ENCODE measurements around the gene ECE1. TPM values are rescaled to one million over a fixed set of nuclear protein-coding genes. Genes with fewer than 3 reads are reported as not detected.

Gene ECE1
- total and polyA plus RNA-seq, 2 of the 13 experiments (the other 11 are each of a cell fraction or from before 2014, with no cell fraction given): 13.5 to 21.2 TPM

DNA sequence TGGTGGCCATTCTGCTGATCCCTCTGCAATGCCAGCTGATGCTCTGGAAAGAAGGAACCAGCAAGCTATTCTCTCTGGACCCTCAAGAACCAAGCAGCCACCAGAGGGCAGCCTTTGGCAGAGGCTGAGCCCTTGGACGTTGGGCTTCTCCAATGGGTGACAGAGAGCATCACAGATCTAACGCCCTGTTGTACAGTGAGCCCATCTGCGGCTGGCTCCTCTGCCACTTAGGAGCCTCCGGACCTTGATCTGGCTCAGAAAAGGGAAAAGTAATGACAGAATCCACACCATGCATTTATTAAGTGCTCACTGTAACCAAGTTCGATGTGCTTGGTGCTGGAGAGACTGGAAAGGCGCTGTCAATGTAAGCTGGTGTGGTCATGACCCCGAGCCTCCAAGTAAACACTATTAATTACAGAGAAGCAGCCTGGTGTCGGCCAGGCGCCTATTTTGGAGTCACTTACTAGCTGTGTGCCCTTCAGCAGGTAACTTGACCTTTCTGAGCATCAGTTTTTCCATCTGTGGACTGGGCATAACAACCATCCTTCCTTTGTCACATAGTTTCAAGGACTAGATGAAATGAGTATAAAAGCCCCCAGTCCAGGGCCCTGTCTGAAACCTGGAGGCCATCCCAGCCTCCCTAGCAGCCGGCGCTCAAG lies 34.9 kb downstream of the ECE1 start (continued):
- no peak for TF ChIP-seq RFXAP (CRISPR knock-in tag; IDR thresholded peaks at IDR 0.05; ENCODE audit: borderline replicate concordance)
- no peak for TF ChIP-seq ZNF713 (CRISPR knock-in tag; IDR thresholded peaks at IDR 0.05)
- TF ChIP-seq ZNF329 (CRISPR knock-in tag; IDR thresholded peaks at IDR 0.05; ENCODE audit: low read depth): no peak
- no peak for TF ChIP-seq ZNF557 (CRISPR knock-in tag; IDR thresholded peaks at IDR 0.05)
- TF ChIP-seq, protein P1, sequence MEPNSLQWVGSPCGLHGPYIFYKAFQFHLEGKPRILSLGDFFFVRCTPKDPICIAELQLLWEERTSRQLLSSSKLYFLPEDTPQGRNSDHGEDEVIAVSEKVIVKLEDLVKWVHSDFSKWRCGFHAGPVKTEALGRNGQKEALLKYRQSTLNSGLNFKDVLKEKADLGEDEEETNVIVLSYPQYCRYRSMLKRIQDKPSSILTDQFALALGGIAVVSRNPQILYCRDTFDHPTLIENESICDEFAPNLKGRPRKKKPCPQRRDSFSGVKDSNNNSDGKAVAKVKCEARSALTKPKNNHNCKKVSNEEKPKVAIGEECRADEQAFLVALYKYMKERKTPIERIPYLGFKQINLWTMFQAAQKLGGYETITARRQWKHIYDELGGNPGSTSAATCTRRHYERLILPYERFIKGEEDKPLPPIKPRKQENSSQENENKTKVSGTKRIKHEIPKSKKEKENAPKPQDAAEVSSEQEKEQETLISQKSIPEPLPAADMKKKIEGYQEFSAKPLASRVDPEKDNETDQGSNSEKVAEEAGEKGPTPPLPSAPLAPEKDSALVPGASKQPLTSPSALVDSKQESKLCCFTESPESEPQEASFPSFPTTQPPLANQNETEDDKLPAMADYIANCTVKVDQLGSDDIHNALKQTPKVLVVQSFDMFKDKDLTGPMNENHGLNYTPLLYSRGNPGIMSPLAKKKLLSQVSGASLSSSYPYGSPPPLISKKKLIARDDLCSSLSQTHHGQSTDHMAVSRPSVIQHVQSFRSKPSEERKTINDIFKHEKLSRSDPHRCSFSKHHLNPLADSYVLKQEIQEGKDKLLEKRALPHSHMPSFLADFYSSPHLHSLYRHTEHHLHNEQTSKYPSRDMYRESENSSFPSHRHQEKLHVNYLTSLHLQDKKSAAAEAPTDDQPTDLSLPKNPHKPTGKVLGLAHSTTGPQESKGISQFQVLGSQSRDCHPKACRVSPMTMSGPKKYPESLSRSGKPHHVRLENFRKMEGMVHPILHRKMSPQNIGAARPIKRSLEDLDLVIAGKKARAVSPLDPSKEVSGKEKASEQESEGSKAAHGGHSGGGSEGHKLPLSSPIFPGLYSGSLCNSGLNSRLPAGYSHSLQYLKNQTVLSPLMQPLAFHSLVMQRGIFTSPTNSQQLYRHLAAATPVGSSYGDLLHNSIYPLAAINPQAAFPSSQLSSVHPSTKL (CRISPR knock-in tag; IDR thresholded peaks at IDR 0.05): peak; percentile 33; the same call in 1 of the 2 replicates
- TF ChIP-seq SMAD1 (CRISPR knock-in tag; IDR thresholded peaks at IDR 0.05; ENCODE audit: borderline replicate concordance, low read depth): no peak
- TF ChIP-seq, protein P2, sequence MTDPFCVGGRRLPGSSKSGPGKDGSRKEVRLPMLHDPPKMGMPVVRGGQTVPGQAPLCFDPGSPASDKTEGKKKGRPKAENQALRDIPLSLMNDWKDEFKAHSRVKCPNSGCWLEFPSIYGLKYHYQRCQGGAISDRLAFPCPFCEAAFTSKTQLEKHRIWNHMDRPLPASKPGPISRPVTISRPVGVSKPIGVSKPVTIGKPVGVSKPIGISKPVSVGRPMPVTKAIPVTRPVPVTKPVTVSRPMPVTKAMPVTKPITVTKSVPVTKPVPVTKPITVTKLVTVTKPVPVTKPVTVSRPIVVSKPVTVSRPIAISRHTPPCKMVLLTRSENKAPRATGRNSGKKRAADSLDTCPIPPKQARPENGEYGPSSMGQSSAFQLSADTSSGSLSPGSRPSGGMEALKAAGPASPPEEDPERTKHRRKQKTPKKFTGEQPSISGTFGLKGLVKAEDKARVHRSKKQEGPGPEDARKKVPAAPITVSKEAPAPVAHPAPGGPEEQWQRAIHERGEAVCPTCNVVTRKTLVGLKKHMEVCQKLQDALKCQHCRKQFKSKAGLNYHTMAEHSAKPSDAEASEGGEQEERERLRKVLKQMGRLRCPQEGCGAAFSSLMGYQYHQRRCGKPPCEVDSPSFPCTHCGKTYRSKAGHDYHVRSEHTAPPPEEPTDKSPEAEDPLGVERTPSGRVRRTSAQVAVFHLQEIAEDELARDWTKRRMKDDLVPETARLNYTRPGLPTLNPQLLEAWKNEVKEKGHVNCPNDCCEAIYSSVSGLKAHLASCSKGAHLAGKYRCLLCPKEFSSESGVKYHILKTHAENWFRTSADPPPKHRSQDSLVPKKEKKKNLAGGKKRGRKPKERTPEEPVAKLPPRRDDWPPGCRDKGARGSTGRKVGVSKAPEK (CRISPR knock-in tag; IDR thresholded peaks at IDR 0.05; ENCODE audit: borderline replicate concordance): no peak
- TF ChIP-seq, protein P3, sequence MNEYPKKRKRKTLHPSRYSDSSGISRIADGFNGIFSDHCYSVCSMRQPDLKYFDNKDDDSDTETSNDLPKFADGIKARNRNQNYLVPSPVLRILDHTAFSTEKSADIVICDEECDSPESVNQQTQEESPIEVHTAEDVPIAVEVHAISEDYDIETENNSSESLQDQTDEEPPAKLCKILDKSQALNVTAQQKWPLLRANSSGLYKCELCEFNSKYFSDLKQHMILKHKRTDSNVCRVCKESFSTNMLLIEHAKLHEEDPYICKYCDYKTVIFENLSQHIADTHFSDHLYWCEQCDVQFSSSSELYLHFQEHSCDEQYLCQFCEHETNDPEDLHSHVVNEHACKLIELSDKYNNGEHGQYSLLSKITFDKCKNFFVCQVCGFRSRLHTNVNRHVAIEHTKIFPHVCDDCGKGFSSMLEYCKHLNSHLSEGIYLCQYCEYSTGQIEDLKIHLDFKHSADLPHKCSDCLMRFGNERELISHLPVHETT (CRISPR knock-in tag; conservative IDR thresholded peaks at IDR 0.05): no peak
- peak; percentile 85; the same call in 1 of the 2 replicates for TF ChIP-seq ZNF547 (CRISPR knock-in tag; IDR thresholded peaks at IDR 0.05)
- no peak for TF ChIP-seq ZNF780A (CRISPR knock-in tag; IDR thresholded peaks at IDR 0.05)
- no peak for TF ChIP-seq ZNF558 (CRISPR knock-in tag; IDR thresholded peaks at IDR 0.05; ENCODE audit: borderline replicate concordance)
- TF ChIP-seq ZNF501 (CRISPR knock-in tag; IDR thresholded peaks at IDR 0.05): peak; percentile 50; the same call in 1 of the 2 replicates
- TF ChIP-seq RFX1 (IDR thresholded peaks at IDR 0.05): no peak
- no peak for TF ChIP-seq MAZ (IDR thresholded peaks at IDR 0.05; ENCODE audit: borderline replicate concordance, low read depth, low read length)
- no peak for TF ChIP-seq MAZ (CRISPR knock-in tag; IDR thresholded peaks at IDR 0.05; ENCODE audit: low read depth)
- TF ChIP-seq TBX2 (CRISPR knock-in tag; IDR thresholded peaks at IDR 0.05; ENCODE audit: borderline replicate concordance): no peak
- TF ChIP-seq ZNF441 (CRISPR knock-in tag; IDR thresholded peaks at IDR 0.05; ENCODE audit: borderline replicate concordance): no peak
- TF ChIP-seq ZNF20 (CRISPR knock-in tag; IDR thresholded peaks at IDR 0.05): no peak
- TF ChIP-seq ISX (CRISPR knock-in tag; conservative IDR thresholded peaks at IDR 0.05): no peak
- TF ChIP-seq TEAD3 (CRISPR knock-in tag; optimal IDR thresholded peaks at IDR 0.05; ENCODE audit: borderline replicate concordance): no peak
- no peak for TF ChIP-seq ZFP36L1 (CRISPR knock-in tag; IDR thresholded peaks at IDR 0.05)
- no peak for TF ChIP-seq ETV6 (CRISPR knock-in tag; conservative IDR thresholded peaks at IDR 0.05)

All from HepG2 (cell line).